ENCODE results near the gene JMJD7. TPM values are rescaled to one million over a fixed set of nuclear protein-coding genes. Genes with fewer than 3 reads are reported as not detected.
A peak's percentile ranks its signal among the peaks of the same experiment; 100 is the strongest.

The JMJD7 gene
- total RNA-seq, 2 experiments from 2014 or later = 17.9 to 24.8 TPM

DNA sequence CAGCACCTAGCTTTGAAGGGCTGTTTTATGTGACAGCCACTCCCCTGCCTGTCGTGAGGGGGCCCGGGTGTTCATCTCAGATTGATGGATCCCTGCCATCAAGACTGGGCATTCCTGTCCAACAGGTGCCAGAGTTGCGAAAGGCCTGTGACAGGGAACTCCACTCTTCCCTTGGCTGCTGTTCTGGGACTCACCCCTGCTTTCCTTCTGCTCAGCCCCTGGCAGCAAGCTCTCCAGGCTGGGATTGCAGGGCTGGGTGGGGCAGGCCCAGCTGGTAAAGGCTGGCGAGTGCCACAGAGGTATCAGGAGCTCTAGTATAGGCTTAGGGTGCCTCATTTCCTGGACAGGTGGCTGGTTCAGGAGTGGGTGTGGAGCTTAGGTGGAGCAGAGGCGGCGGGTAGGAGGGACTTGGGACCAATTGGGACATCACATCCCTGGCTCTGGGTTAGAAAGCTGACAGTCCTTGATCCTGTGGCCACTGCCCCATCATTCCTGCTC, 10.6 kb downstream of the JMJD7 start, which contains the start of gene PLA2G4B:
TSS of gene PLA2G4B (plus strand) at position 448 of the 498 bp plus-strand sequence. CDS start 67 bp downstream, outside the sequence.
- POLR2A ChIA-PET = no interaction called here
- Mint-ChIP-seq H3K27me3 (no peaks in the 10 kb centered on the region), H3K36me3 (no peaks in the 10 kb centered on the region), H3K4me1 (ENCODE audit: low read depth) (peaks cover 15% of the 10 kb centered on the region), H3K27ac (no peak within 1 kb of the TSS), H3K4me3 (no peak within 1 kb of the TSS), H3K9me3 (no peaks in the 10 kb centered on the region)
- intact Hi-C loops (cut with micrococcal nuclease) = no loop called here
- DNase-seq = no peak
- CTCF ChIA-PET = interaction anchor here (0.6 to 1.3 kb wide), 2 partner anchors 108 to 373 kb away, joined by 3 to 4 read pairs; no protein-coding TSS in a partner anchor

- peaks cover 4% of the 10 kb centered on the region for H3K4me1 Mint-ChIP-seq (ENCODE audit: low read depth)
- no peaks in the 10 kb centered on the region for H3K27me3 Mint-ChIP-seq
- ChIA-PET POLR2A (no interaction called here), CTCF (interaction anchor here (0.8 kb wide), 1 partner anchor 63 kb away, joined by 3 read pairs; no protein-coding TSS in a partner anchor)
- intact Hi-C loops (cut with micrococcal nuclease) = no loop called here
- H3K36me3 Mint-ChIP-seq = no peaks in the 10 kb centered on the region
- H3K9me3 Mint-ChIP-seq = no peaks in the 10 kb centered on the region
- H3K4me3 Mint-ChIP-seq = no peak overlapping the region
- no peak overlapping the region for H3K27ac Mint-ChIP-seq
- no peak for DNase-seq
Measured at GRCh38 chr15:41839781-41840491, 12.0 kb downstream of the JMJD7 start.

DNA sequence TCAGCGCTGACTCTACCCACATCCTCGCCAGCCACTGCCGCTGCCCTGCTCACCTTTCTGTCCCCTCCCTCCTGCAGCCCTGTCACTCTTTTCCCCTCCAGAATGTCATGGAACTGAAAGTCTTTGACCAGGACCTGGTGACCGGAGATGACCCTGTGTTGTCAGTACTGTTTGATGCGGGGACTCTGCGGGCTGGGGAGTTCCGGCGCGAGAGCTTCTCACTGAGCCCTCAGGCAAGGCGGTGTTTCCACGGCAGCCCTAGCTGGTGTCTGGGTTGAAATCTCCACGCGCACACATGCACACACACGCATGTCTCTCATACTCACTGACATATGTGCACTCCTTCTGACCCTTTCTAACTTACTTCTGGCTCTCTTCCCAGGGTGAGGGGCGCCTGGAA, 12.8 kb downstream of the JMJD7 start:
- Mint-ChIP-seq H3K27me3 (no peaks in the 10 kb centered on the region), H3K27ac (no peak overlapping the region), H3K4me3 (no peak overlapping the region), H3K36me3 (no peaks in the 10 kb centered on the region), H3K4me1 (ENCODE audit: low read depth) (no peaks in the 10 kb centered on the region), H3K9me3 (no peaks in the 10 kb centered on the region)
- ChIA-PET POLR2A (interaction anchor here (0.6 kb wide), 1 partner anchor 62 kb away, joined by 3 read pairs; no protein-coding TSS in a partner anchor), CTCF (no interaction called here)
- intact Hi-C loops (cut with micrococcal nuclease) = no loop called here
- no peak for DNase-seq

DNA sequence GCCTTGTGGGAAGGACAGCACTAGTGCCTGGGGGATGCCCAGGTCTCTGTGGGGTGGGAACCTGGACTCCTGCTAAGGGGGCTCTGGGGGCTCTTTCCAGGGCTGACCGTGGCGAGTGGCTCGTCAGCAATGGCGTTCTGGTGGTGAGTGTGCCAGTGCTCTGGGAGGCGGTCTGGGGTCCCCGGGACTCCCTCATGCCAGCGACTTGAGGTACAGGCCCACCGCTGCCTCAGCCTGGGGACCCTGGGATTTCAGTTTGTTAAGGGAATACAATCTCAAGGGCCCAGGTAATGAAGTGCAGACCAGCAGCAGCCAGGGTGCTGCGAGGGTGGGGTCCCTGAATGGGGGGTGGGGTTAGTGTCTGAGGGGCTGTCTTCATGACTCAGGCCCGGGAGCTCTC, 13.2 kb downstream of the JMJD7 start:
- intact Hi-C loops (cut with micrococcal nuclease) = no loop called here
- ChIA-PET CTCF (no interaction called here), POLR2A (no interaction called here)
- Mint-ChIP-seq H3K9me3 (no peaks in the 10 kb centered on the region), H3K4me3 (no peak overlapping the region), H3K27ac (no peak overlapping the region), H3K27me3 (no peaks in the 10 kb centered on the region), H3K36me3 (peaks cover 2% of the 10 kb centered on the region), H3K4me1 (ENCODE audit: low read depth) (no peaks in the 10 kb centered on the region)
- DNase-seq = no peak

GRCh38 chr15:41842229-41842628, 14.3 kb downstream of the JMJD7 start:
- H3K4me3 Mint-ChIP-seq = no peak overlapping the region
- DNase-seq = no peak
- no peaks in the 10 kb centered on the region for H3K9me3 Mint-ChIP-seq
- ChIA-PET CTCF (no interaction called here), POLR2A (no interaction called here)
- peaks cover 4% of the 10 kb centered on the region for H3K36me3 Mint-ChIP-seq
- intact Hi-C loops (cut with micrococcal nuclease) = no loop called here
- H3K4me1 Mint-ChIP-seq (ENCODE audit: low read depth) = no peaks in the 10 kb centered on the region
- H3K27me3 Mint-ChIP-seq = no peaks in the 10 kb centered on the region
- no peak overlapping the region for H3K27ac Mint-ChIP-seq

GRCh38 chr15:41843571-41843970, 15.7 kb downstream of the JMJD7 start:
- intact Hi-C loops (cut with micrococcal nuclease) = no loop called here
- Mint-ChIP-seq H3K9me3 (no peaks in the 10 kb centered on the region), H3K4me3 (no peak overlapping the region), H3K27ac (no peak overlapping the region), H3K4me1 (ENCODE audit: low read depth) (peaks cover 5% of the 10 kb centered on the region), H3K27me3 (no peaks in the 10 kb centered on the region), H3K36me3 (peaks cover 10% of the 10 kb centered on the region)
- ChIA-PET CTCF (no interaction called here), POLR2A (no interaction called here)
- DNase-seq = no peak

GRCh38 chr15:41844814-41845213, 16.9 kb downstream of the JMJD7 start:
- Mint-ChIP-seq H3K9me3 (no peaks in the 10 kb centered on the region), H3K27ac (no peak overlapping the region), H3K36me3 (peaks cover 10% of the 10 kb centered on the region), H3K4me3 (no peak overlapping the region), H3K27me3 (no peaks in the 10 kb centered on the region), H3K4me1 (ENCODE audit: low read depth) (peaks cover 11% of the 10 kb centered on the region)
- no peak for DNase-seq
- intact Hi-C loops (cut with micrococcal nuclease) = no loop called here
- CTCF ChIA-PET = no interaction called here
- POLR2A ChIA-PET = no interaction called here

GRCh38 chr15:41847206-41847605, 19.3 kb downstream of the JMJD7 start:
- H3K27ac Mint-ChIP-seq = no peak overlapping the region

DNA sequence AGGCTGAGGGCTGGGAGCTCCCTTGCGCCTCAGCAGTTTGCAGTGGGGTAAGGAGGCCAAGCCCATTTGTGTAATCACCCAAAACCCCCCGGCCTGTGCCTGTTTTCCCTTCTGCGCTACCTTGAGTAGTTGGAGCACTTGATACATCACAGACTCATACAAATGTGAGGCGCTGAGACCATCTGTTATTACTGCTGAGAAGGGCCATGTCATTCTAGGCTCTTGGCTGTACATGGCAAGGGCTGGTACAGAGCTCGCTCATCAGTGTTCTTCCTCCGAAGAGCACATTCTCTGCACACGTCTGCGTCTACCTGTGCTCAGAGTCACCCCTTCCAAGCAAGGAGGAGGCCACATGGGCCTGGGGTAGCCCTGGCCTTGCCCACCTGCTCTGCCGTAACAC, 20.1 kb downstream of the JMJD7 start:
- Mint-ChIP-seq H3K9me3 (no peaks in the 10 kb centered on the region), H3K4me1 (ENCODE audit: low read depth) (peaks cover 11% of the 10 kb centered on the region), H3K27ac (no peak overlapping the region), H3K4me3 (no peak overlapping the region), H3K27me3 (no peaks in the 10 kb centered on the region), H3K36me3 (peaks cover 10% of the 10 kb centered on the region)
- ChIA-PET CTCF (interaction anchor here (0.9 kb wide), 1 partner anchor 57 kb away, joined by 5 read pairs; no protein-coding TSS in a partner anchor), POLR2A (no interaction called here)
- intact Hi-C loops (cut with micrococcal nuclease) = no loop called here
- DNase-seq = no peak

More at GRCh38 chr15:41847206-41847605, 19.3 kb downstream of the JMJD7 start:
- ChIA-PET POLR2A (no interaction called here), CTCF (no interaction called here)
- H3K4me1 Mint-ChIP-seq (ENCODE audit: low read depth) = peaks cover 11% of the 10 kb centered on the region
- intact Hi-C loops (cut with micrococcal nuclease) = no loop called here
- H3K36me3 Mint-ChIP-seq = peaks cover 10% of the 10 kb centered on the region
- H3K9me3 Mint-ChIP-seq = no peaks in the 10 kb centered on the region
- H3K4me3 Mint-ChIP-seq = no peak overlapping the region
- H3K27me3 Mint-ChIP-seq = no peaks in the 10 kb centered on the region
- DNase-seq = no peak

DNA sequence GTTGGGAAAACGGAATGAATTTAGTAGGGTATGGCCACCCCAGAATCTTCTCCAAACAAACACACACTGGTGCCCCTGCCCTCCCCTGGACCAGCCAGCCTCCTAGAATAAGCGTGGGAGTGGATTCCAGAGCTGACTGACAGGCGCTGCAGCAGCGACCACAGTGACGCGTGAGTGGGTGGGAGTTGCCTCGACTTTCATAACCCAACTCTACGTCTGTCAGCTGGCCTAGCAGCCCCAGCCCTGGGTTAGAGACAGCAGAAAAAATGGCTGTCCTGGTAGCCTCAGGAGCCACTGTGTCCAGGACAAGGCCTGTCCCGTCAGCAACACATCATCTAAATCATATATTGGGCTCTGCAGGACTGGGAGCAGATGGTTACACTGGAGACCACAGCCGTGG, 20.7 kb downstream of the JMJD7 start:
- peak; percentile 85 for DNase-seq
- H3K4me3 Mint-ChIP-seq = no peak overlapping the region
- intact Hi-C loops (cut with micrococcal nuclease) = no loop called here
- peaks cover 10% of the 10 kb centered on the region for H3K36me3 Mint-ChIP-seq
- CTCF ChIA-PET = interaction anchor here (0.9 kb wide), 1 partner anchor 56 kb away, joined by 5 read pairs; no protein-coding TSS in a partner anchor
- POLR2A ChIA-PET = no interaction called here
- no peaks in the 10 kb centered on the region for H3K9me3 Mint-ChIP-seq
- no peak overlapping the region for H3K27ac Mint-ChIP-seq
- no peaks in the 10 kb centered on the region for H3K27me3 Mint-ChIP-seq
- peaks cover 11% of the 10 kb centered on the region for H3K4me1 Mint-ChIP-seq (ENCODE audit: low read depth)

GRCh38 chr15:41849204-41849603, 21.3 kb downstream of the JMJD7 start:
- Mint-ChIP-seq H3K4me3 (no peak overlapping the region), H3K36me3 (peaks cover 10% of the 10 kb centered on the region), H3K27me3 (no peaks in the 10 kb centered on the region), H3K9me3 (no peaks in the 10 kb centered on the region), H3K27ac (no peak overlapping the region), H3K4me1 (ENCODE audit: low read depth) (peaks cover 11% of the 10 kb centered on the region)
- ChIA-PET POLR2A (no interaction called here), CTCF (interaction anchor here (0.9 kb wide), 1 partner anchor 56 kb away, joined by 5 read pairs; no protein-coding TSS in a partner anchor)
- DNase-seq = no peak
- intact Hi-C loops (cut with micrococcal nuclease) = no loop called here

DNA sequence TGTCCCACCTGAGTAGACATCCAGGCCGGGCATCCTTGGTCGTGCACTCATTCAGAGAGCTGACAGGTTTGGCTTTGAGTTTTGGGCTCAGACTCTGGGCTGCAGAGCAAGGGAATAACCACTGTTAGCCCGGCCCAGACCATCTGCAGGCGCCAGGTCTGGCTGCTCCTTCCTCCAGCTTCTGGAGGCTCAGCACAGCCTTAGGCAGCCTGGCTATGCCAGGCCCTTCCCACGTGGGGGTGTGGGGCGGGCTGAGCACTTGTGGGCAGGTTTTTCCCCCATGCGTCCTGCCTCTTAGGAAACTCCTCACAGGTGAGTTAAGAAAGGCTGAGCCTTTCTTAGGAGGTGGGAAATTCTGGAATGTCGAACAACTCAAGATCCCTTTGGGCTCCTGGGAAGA, 22.0 kb downstream of the JMJD7 start:
- no peaks in the 10 kb centered on the region for H3K27me3 Mint-ChIP-seq
- DNase-seq = no peak
- peaks cover 11% of the 10 kb centered on the region for H3K4me1 Mint-ChIP-seq (ENCODE audit: low read depth)
- no peak overlapping the region for H3K4me3 Mint-ChIP-seq
- intact Hi-C loops (cut with micrococcal nuclease) = no loop called here
- ChIA-PET POLR2A (no interaction called here), CTCF (no interaction called here)
- no peak overlapping the region for H3K27ac Mint-ChIP-seq
- peaks cover 10% of the 10 kb centered on the region for H3K36me3 Mint-ChIP-seq
- H3K9me3 Mint-ChIP-seq = no peaks in the 10 kb centered on the region
